ENCODE results near the gene KLK4.

DNA sequence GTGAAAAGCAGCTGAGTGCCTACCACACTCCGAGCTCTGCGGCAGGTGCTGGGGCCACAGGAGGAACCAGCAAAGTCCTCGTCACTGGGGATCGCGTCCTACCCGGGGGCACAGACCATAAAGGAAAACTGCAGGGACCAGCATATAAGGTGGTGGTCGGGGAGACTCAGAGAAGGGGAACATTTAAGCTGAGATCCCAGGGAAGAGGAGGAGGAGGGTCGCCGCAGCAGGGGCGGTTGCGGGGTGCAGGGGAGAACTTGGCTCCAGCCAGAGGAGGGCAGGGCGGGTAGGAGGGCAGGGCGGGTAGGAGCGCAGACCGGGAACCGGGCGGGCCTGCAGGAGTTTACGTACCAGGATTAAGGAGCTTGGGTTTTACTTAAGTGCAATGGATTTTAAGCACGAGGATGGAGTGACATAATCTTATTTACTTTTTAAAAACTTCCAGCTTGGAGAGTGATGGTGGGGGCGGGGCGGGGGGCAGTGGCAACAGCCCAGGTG lies 956 bp upstream of the KLK4 start:
- TF ChIP-seq GABPA (IDR thresholded peaks at IDR 0.05; ENCODE audit: low read depth, low read length) (no peak), GABPA (CRISPR knock-in tag; IDR thresholded peaks at IDR 0.05; ENCODE audit: low read depth) (no peak)
- TF ChIP-seq, protein P1, sequence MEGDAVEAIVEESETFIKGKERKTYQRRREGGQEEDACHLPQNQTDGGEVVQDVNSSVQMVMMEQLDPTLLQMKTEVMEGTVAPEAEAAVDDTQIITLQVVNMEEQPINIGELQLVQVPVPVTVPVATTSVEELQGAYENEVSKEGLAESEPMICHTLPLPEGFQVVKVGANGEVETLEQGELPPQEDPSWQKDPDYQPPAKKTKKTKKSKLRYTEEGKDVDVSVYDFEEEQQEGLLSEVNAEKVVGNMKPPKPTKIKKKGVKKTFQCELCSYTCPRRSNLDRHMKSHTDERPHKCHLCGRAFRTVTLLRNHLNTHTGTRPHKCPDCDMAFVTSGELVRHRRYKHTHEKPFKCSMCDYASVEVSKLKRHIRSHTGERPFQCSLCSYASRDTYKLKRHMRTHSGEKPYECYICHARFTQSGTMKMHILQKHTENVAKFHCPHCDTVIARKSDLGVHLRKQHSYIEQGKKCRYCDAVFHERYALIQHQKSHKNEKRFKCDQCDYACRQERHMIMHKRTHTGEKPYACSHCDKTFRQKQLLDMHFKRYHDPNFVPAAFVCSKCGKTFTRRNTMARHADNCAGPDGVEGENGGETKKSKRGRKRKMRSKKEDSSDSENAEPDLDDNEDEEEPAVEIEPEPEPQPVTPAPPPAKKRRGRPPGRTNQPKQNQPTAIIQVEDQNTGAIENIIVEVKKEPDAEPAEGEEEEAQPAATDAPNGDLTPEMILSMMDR (CRISPR knock-in tag; IDR thresholded peaks at IDR 0.05), result no peak
- TF ChIP-seq, protein P2, sequence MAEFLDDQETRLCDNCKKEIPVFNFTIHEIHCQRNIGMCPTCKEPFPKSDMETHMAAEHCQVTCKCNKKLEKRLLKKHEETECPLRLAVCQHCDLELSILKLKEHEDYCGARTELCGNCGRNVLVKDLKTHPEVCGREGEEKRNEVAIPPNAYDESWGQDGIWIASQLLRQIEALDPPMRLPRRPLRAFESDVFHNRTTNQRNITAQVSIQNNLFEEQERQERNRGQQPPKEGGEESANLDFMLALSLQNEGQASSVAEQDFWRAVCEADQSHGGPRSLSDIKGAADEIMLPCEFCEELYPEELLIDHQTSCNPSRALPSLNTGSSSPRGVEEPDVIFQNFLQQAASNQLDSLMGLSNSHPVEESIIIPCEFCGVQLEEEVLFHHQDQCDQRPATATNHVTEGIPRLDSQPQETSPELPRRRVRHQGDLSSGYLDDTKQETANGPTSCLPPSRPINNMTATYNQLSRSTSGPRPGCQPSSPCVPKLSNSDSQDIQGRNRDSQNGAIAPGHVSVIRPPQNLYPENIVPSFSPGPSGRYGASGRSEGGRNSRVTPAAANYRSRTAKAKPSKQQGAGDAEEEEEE (CRISPR knock-in tag; IDR thresholded peaks at IDR 0.05; ENCODE audit: borderline replicate concordance), result no peak
- TF ChIP-seq, protein P3, sequence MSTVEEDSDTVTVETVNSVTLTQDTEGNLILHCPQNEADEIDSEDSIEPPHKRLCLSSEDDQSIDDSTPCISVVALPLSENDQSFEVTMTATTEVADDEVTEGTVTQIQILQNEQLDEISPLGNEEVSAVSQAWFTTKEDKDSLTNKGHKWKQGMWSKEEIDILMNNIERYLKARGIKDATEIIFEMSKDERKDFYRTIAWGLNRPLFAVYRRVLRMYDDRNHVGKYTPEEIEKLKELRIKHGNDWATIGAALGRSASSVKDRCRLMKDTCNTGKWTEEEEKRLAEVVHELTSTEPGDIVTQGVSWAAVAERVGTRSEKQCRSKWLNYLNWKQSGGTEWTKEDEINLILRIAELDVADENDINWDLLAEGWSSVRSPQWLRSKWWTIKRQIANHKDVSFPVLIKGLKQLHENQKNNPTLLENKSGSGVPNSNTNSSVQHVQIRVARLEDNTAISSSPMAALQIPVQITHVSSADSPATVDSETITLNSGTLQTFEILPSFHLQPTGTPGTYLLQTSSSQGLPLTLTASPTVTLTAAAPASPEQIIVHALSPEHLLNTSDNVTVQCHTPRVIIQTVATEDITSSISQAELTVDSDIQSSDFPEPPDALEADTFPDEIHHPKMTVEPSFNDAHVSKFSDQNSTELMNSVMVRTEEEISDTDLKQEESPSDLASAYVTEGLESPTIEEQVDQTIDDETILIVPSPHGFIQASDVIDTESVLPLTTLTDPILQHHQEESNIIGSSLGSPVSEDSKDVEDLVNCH (CRISPR knock-in tag; IDR thresholded peaks at IDR 0.05), result no peak
